Uterus (tissue), 4 donors: ENCODE results near the gene CRIM1. TPM values are rescaled to one million over a fixed set of nuclear protein-coding genes. Genes with fewer than 3 reads are reported as not detected.

Experiments
- DNase-seq, 2 donors: peaks; one replicate each; pipeline ENCODE4 v3.0.0-alpha.2; 2019 to 2020
- H3K27ac ChIP-seq, 2 donors: fragments of 200-600 bp; sonication (generic); 1 replicate in 1 of 2; 2 replicates in 1 of 2; pipeline ENCODE4 v1.5.1; 2016 to 2018
- H3K27me3 ChIP-seq, 2 donors: fragments of 200-600 bp; sonication (generic); one replicate each; pipeline ENCODE4 v1.5.1; 2018 to 2019; ENCODE audit warnings: control low read depth in 1 of 2
- H3K36me3 ChIP-seq, 2 donors: fragments of 200-600 bp; sonication (generic); one replicate each; pipeline ENCODE4 v1.5.1; 2019; ENCODE audit warnings: control low read depth in 1 of 2
- H3K4me1 ChIP-seq, 2 donors: fragments of 200-600 bp; sonication (generic); one replicate each; pipeline ENCODE4 v1.5.1; 2018 to 2019; ENCODE audit warnings: control low read depth in 1 of 2
- H3K4me3 ChIP-seq, 2 donors: fragments of 200-600 bp; sonication (generic); 1 replicate in 1 of 2; 2 replicates in 1 of 2; pipeline ENCODE4 v1.5.1; 2018 to 2019; ENCODE audit warnings: mild to moderate bottlenecking in 1 of 2
- H3K9me3 ChIP-seq, 2 donors: fragments of 200-600 bp; sonication (generic); one replicate each; pipeline ENCODE4 v1.5.1; 2019; ENCODE audit warnings: control low read depth in 1 of 2
- POLR2A ChIP-seq, 2 donors: fragments of 450-650 bp; IDR thresholded peaks; one replicate each; pipeline ENCODE4 v1.6.1; 2016; ENCODE audit warnings: antibody characterized with exemption in 2 of 2, mild to moderate bottlenecking in 1 of 2, moderate library complexity in 1 of 2
- intact Hi-C: fragments of 100-400 bp; cut with DNase I; formaldehyde crosslinking; loops from one replicate; pipeline ENCODE4 v1.15.1; 2023; ENCODE audit warnings: low total_unique reads
- total RNA-seq, 4 donors: library from RNA; depleted of rRNA in 3 of 4; stranded (reverse); fragments of >200 nt in 3 of 4; gene quantifications; one replicate each; pipeline versions ENCODE4 v1.1.0 to v1.2.4, GENCODE V29; 2014 to 2023
- TF ChIP-seq, protein P1 (sequence below), 4 experiments: fragments of 200-600 bp in 2 of 4; fragments of 450-650 bp in 2 of 4; sonication (generic) in 2 of 4; IDR thresholded peaks; one replicate each; pipeline ENCODE4 v1.5.1; 2016 to 2019; ENCODE audit warnings: antibody characterized with exemption in 4 of 4, mild to moderate bottlenecking in 2 of 4, moderate library complexity in 1 of 4
- donor health status: DM: yes; HTN: yes; CAD: no.

CRIM1 gene
- total RNA-seq, 4 donors from 2014 or later: 51.2 to 168 (median 66.6) TPM

DNA sequence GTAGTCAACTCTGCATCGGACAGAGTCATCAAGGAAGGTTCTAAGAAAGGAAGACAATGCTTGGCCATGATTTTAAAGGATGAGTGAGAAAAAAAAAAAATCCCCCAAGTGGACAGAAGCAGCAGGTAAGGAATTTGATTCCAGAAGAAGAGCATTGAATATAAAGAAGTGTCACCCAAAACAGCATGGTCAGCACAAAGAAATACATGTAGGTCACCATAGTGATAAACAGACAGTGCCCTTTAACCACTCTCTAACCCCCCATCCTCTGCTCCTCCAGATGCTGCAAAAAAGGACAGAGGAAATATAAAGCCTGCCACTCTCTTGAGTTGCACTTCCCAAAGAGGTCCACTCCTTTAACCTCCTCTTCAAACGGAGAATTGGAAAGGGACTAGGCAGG, 219.0 kb downstream of the CRIM1 start:
- no peaks in the 10 kb centered on the region for H3K36me3 ChIP-seq
- intact Hi-C loops: no loop called here
- H3K4me3 ChIP-seq: no peak overlapping the region
- TF ChIP-seq, protein P1, sequence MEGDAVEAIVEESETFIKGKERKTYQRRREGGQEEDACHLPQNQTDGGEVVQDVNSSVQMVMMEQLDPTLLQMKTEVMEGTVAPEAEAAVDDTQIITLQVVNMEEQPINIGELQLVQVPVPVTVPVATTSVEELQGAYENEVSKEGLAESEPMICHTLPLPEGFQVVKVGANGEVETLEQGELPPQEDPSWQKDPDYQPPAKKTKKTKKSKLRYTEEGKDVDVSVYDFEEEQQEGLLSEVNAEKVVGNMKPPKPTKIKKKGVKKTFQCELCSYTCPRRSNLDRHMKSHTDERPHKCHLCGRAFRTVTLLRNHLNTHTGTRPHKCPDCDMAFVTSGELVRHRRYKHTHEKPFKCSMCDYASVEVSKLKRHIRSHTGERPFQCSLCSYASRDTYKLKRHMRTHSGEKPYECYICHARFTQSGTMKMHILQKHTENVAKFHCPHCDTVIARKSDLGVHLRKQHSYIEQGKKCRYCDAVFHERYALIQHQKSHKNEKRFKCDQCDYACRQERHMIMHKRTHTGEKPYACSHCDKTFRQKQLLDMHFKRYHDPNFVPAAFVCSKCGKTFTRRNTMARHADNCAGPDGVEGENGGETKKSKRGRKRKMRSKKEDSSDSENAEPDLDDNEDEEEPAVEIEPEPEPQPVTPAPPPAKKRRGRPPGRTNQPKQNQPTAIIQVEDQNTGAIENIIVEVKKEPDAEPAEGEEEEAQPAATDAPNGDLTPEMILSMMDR (IDR thresholded peaks at IDR 0.05): no peak
- TF ChIP-seq POLR2A (IDR thresholded peaks at IDR 0.05): no peak
- no peak overlapping the region for H3K27ac ChIP-seq
- no peak for DNase-seq
- H3K9me3 ChIP-seq: no peaks in the 10 kb centered on the region
- no peaks in the 10 kb centered on the region for H3K27me3 ChIP-seq
- H3K4me1 ChIP-seq: no peaks in the 10 kb centered on the region

DNA sequence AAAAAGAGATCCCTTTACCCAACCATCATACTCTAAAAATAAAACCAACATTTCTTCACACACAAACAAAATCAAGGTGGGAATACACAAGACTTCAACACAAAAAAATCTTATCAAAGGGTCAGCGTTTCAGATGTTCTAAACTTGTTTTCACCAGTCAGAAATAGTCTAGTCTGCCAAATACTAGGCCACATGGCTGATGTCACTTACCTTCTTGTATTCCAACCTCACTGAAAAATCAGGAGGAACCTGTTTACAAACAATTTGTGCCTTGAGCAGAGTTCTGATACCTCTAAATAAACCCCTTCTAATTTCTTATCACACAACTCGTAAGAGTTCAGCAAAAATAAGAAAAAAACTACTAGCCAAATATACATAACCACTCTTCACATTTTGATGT, 222.3 kb downstream of the CRIM1 start:
- Histone ChIP-seq H3K27ac (no peak overlapping the region), H3K4me1 (no peaks in the 10 kb centered on the region), H3K4me3 (no peak overlapping the region), H3K9me3 (no peaks in the 10 kb centered on the region), H3K36me3 (no peaks in the 10 kb centered on the region), H3K27me3 (no peaks in the 10 kb centered on the region)
- no peak for DNase-seq
- TF ChIP-seq, protein P1 (IDR thresholded peaks at IDR 0.05): no peak
- TF ChIP-seq POLR2A (IDR thresholded peaks at IDR 0.05): no peak
- intact Hi-C loops: no loop called here

DNA sequence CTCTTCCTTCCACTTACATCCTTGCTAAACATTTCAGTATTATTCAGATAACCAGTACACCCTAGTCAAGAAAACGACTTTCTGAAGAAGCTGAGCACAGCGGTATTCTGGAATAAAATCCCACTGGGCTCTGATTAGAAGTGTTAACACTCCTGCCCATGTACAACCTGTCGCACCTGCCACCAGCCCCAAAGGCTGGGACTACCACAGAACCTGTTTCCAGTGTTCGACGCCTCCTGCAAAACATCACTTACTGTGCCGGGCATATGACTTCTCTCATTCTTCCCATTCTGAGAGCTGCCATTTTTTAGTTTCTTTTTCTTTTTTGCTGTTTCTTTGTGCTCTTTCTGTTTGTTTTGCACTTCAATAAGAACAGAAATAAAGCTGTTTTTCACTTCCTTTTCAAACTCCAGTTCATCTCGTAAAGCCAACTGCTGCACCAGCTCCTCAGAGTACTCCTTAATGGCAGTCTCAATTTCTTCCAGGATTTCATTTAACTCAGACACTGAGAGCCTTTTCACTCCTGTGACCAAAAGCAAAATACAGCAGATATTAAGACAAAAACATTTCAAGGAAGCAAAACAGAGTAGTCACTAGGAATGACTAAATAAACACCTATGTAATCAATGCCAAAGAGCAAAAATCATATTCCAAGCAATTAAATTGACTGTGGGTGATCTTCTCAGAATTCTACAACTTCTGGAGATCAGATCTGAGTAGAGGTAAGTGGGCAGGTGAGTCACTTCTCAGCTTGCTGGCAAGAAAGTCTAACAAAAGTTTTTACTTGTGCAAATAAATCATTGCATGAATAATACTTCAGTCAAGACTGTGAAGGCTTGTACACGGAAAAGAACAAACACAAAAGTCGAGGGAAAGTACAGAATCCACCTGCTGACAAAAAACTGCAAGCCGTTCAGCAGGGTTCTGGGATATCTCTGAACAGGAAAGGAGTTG, 223.0 kb downstream of the CRIM1 start:
- H3K4me3 ChIP-seq: no peak overlapping the region
- no peaks in the 10 kb centered on the region for H3K9me3 ChIP-seq
- TF ChIP-seq, protein P1 (IDR thresholded peaks at IDR 0.05): no peak
- no peak for TF ChIP-seq POLR2A (IDR thresholded peaks at IDR 0.05)
- DNase-seq: no peak
- H3K36me3 ChIP-seq: no peaks in the 10 kb centered on the region
- no peaks in the 10 kb centered on the region for H3K4me1 ChIP-seq
- H3K27ac ChIP-seq: no peak overlapping the region
- H3K27me3 ChIP-seq: no peaks in the 10 kb centered on the region
- intact Hi-C loops: no loop called here

DNA sequence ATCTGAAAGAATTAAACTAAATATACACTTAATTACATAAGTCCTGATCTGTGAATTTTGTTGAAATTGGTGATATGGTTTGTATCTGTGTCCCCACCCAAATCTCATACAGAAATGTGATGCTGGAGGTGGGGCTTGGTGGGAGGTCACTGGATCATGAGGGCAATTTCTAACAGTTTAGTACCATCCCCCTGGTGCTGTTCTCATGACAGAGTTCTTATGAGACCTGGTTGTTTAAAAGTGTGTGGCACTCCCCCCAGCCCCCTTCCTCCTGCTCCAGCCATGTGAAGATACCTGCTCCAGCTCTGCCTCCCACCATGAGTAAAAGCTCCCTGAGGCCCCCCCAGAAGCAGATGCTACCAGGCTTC, 223.7 kb downstream of the CRIM1 start:
- Histone ChIP-seq H3K4me3 (no peak overlapping the region), H3K27ac (no peak overlapping the region), H3K27me3 (no peaks in the 10 kb centered on the region), H3K4me1 (no peaks in the 10 kb centered on the region), H3K36me3 (no peaks in the 10 kb centered on the region), H3K9me3 (no peaks in the 10 kb centered on the region)
- no peak for DNase-seq
- intact Hi-C loops: no loop called here
- no peak for TF ChIP-seq POLR2A (IDR thresholded peaks at IDR 0.05)
- TF ChIP-seq, protein P1 (IDR thresholded peaks at IDR 0.05): no peak

DNA sequence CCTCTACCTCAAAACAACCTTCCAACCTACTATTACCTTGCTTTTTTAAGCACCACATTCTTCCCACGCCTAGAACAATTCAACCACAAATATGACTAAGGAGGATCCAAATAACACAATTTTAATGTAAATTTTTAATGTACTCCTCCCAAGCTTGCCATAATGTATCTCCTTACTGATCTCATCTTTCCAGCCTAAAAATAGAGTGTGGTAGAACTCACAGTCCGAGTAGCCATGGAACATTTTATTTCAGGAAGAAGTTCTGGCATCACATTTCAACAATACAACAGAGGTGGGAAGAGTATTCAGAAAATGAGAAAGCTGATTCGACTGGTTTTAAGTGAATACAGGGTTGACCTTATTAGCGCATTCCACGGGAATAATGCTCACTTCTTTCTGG, 227.0 kb downstream of the CRIM1 start:
- Histone ChIP-seq H3K27ac (no peak overlapping the region), H3K4me3 (no peak overlapping the region), H3K36me3 (no peaks in the 10 kb centered on the region), H3K4me1 (no peaks in the 10 kb centered on the region), H3K9me3 (no peaks in the 10 kb centered on the region), H3K27me3 (no peaks in the 10 kb centered on the region)
- TF ChIP-seq, protein P1 (IDR thresholded peaks at IDR 0.05): no peak
- TF ChIP-seq POLR2A (IDR thresholded peaks at IDR 0.05): no peak
- DNase-seq: no peak
- intact Hi-C loops: no loop called here
